Lower leg skin (tissue), 3 donors: Measurements from ENCODE around the gene HNRNPA1L2.

Source experiments
- POLR2A ChIP-seq, 2 donors: fragments of 450-650 bp; IDR thresholded peaks; one replicate each; pipeline ENCODE4 v1.6.1; 2016 to 2017; ENCODE audit warnings: antibody characterized with exemption in 2 of 2, mild to moderate bottlenecking in 1 of 2, moderate library complexity in 1 of 2
- TF ChIP-seq, protein P1 (sequence below), 3 donors: fragments of 450-650 bp; IDR thresholded peaks; one replicate each; pipeline ENCODE4 v1.5.1; 2016; ENCODE audit warnings: antibody characterized with exemption in 3 of 3, mild to moderate bottlenecking in 3 of 3, moderate library complexity in 2 of 3

DNA sequence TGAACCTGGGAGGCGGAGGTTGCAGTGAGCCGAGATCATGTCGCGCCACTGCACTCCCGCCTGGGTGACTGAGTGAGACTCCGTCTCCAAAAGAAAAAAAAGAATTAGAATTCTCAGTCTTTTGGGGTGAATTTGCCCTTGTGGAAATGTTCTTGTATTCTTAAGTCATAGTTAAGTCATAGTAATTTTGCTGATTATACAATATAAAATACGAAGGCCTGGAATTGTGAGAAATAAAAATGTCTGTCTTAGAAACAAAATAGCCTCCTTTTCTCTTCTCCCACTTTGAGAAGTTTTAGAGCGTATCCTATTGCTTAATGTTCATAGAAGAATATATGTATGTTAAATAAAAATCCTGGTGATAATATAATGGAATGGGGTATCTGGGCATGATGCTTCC lies 28.5 kb downstream of the HNRNPA1L2 start:
- TF ChIP-seq POLR2A (IDR thresholded peaks at IDR 0.05) = no peak
- TF ChIP-seq, protein P1, sequence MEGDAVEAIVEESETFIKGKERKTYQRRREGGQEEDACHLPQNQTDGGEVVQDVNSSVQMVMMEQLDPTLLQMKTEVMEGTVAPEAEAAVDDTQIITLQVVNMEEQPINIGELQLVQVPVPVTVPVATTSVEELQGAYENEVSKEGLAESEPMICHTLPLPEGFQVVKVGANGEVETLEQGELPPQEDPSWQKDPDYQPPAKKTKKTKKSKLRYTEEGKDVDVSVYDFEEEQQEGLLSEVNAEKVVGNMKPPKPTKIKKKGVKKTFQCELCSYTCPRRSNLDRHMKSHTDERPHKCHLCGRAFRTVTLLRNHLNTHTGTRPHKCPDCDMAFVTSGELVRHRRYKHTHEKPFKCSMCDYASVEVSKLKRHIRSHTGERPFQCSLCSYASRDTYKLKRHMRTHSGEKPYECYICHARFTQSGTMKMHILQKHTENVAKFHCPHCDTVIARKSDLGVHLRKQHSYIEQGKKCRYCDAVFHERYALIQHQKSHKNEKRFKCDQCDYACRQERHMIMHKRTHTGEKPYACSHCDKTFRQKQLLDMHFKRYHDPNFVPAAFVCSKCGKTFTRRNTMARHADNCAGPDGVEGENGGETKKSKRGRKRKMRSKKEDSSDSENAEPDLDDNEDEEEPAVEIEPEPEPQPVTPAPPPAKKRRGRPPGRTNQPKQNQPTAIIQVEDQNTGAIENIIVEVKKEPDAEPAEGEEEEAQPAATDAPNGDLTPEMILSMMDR (IDR thresholded peaks at IDR 0.05) = no peak
